ENCODE data around the gene FSHR. TPM values are rescaled to one million over a fixed set of nuclear protein-coding genes. Genes with fewer than 3 reads are reported as not detected.

The FSHR gene
- total RNA-seq, 1 donor from 2014 or later, result not detected

- no peaks in the 10 kb centered on the region for H3K4me1 Mint-ChIP-seq (ENCODE audit: unreplicated experiment)
- H3K36me3 Mint-ChIP-seq (ENCODE audit: unreplicated experiment), result no peaks in the 10 kb centered on the region
- TF ChIP-seq, protein P1, sequence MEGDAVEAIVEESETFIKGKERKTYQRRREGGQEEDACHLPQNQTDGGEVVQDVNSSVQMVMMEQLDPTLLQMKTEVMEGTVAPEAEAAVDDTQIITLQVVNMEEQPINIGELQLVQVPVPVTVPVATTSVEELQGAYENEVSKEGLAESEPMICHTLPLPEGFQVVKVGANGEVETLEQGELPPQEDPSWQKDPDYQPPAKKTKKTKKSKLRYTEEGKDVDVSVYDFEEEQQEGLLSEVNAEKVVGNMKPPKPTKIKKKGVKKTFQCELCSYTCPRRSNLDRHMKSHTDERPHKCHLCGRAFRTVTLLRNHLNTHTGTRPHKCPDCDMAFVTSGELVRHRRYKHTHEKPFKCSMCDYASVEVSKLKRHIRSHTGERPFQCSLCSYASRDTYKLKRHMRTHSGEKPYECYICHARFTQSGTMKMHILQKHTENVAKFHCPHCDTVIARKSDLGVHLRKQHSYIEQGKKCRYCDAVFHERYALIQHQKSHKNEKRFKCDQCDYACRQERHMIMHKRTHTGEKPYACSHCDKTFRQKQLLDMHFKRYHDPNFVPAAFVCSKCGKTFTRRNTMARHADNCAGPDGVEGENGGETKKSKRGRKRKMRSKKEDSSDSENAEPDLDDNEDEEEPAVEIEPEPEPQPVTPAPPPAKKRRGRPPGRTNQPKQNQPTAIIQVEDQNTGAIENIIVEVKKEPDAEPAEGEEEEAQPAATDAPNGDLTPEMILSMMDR (IDR thresholded peaks at IDR 0.05), result no peak
- no peak for DNase-seq (ENCODE audit: extremely low spot score, unreplicated experiment)
- peaks cover 12% of the 10 kb centered on the region for H3K9me3 Mint-ChIP-seq (ENCODE audit: unreplicated experiment)
- H3K27me3 Mint-ChIP-seq (ENCODE audit: unreplicated experiment), result peaks cover 12% of the 10 kb centered on the region
- no peak overlapping the region for H3K4me3 Mint-ChIP-seq (ENCODE audit: unreplicated experiment)
- no peak overlapping the region for H3K27ac Mint-ChIP-seq (ENCODE audit: unreplicated experiment)
Measured at GRCh38 chr2:48915227-48915626, 239.1 kb downstream of the FSHR start.

GRCh38 chr2:48914477-48915089, 239.7 kb downstream of the FSHR start:
- no peak overlapping the region for H3K27ac Mint-ChIP-seq (ENCODE audit: unreplicated experiment)
- TF ChIP-seq, protein P1 (IDR thresholded peaks at IDR 0.05), result no peak
- H3K27me3 Mint-ChIP-seq (ENCODE audit: unreplicated experiment), result peaks cover 11% of the 10 kb centered on the region
- H3K4me1 Mint-ChIP-seq (ENCODE audit: unreplicated experiment), result no peaks in the 10 kb centered on the region
- no peaks in the 10 kb centered on the region for H3K36me3 Mint-ChIP-seq (ENCODE audit: unreplicated experiment)
- DNase-seq (ENCODE audit: extremely low spot score, unreplicated experiment), result no peak
- peaks cover 6% of the 10 kb centered on the region for H3K9me3 Mint-ChIP-seq (ENCODE audit: unreplicated experiment)
- no peak overlapping the region for H3K4me3 Mint-ChIP-seq (ENCODE audit: unreplicated experiment)

Small RNA genes lying within 50 kb of the gene (microRNA-seq; reads per million reads assigned to microRNA genes)
- not detected for gene MIR548BA (ENCODE audit: unreplicated experiment)

All from osteocyte (in vitro differentiated cells).